DOHH2 (cell line): ENCODE results near the gene FMNL1.

ENCODE experiments used
- H3F3A ChIP-seq: fragments of 200-600 bp; sonication (generic), shearing (Covaris generic); 2 replicates; pipeline ENCODE4 v1.6.0; 2016; ENCODE audit warnings: antibody characterized with exemption, mild to moderate bottlenecking; ENCODE audit not compliant: control insufficient read depth, insufficient read depth
- H3K27ac ChIP-seq: fragments of 200-600 bp; sonication (generic); 2 replicates; pipeline ENCODE4 v1.5.1; 2014; ENCODE audit warnings: low read depth, mild to moderate bottlenecking, low read length, moderate library complexity
- H3K27me3 ChIP-seq: fragments of 200-600 bp; sonication (generic); 2 replicates; pipeline ENCODE4 v1.6.1; 2014; ENCODE audit warnings: mild to moderate bottlenecking, low read length, mixed read lengths; ENCODE audit not compliant: control insufficient read depth
- H3K36me3 ChIP-seq: fragments of 200-600 bp; sonication (generic); 2 replicates; pipeline ENCODE4 v1.6.1; 2014; ENCODE audit warnings: mild to moderate bottlenecking, low read length, moderate library complexity, mixed read lengths; ENCODE audit not compliant: control insufficient read depth
- H3K4me1 ChIP-seq: fragments of 200-600 bp; sonication (generic); 2 replicates; pipeline ENCODE4 v1.6.1; 2014; ENCODE audit warnings: mild to moderate bottlenecking, low read length, mixed read lengths; ENCODE audit not compliant: control insufficient read depth
- H3K4me2 ChIP-seq: fragments of 200-600 bp; sonication (generic); 2 replicates; pipeline ENCODE4 v1.6.0; 2014; ENCODE audit warnings: mild to moderate bottlenecking, low read length, moderate library complexity
- H3K4me3 ChIP-seq: fragments of 200-600 bp; sonication (generic); 2 replicates; pipeline ENCODE4 v1.5.1; 2014; ENCODE audit warnings: mild to moderate bottlenecking, low read length, mixed read lengths
- H3K79me2 ChIP-seq: fragments of 200-600 bp; sonication (generic); 2 replicates; pipeline ENCODE4 v1.6.1; 2014; ENCODE audit warnings: mild to moderate bottlenecking, low read length, mixed read lengths; ENCODE audit not compliant: control insufficient read depth
- H3K9me2 ChIP-seq: fragments of 200-600 bp; sonication (generic); replicated peaks from 2 replicates; pipeline ENCODE4 v1.6.1; 2014; ENCODE audit warnings: mild to moderate bottlenecking, low read length, mixed read lengths; ENCODE audit not compliant: control insufficient read depth
- H3K9me3 ChIP-seq: fragments of 200-600 bp; sonication (generic); 2 replicates; pipeline ENCODE4 v1.6.1; 2014; ENCODE audit warnings: antibody characterized with exemption, low read length, mixed read lengths; ENCODE audit not compliant: control insufficient read depth, insufficient read depth
- H4K20me1 ChIP-seq: fragments of 200-600 bp; sonication (generic); 2 replicates; pipeline ENCODE4 v1.6.0; 2014; ENCODE audit warnings: low read depth, mild to moderate bottlenecking, antibody characterized with exemption, low read length, moderate library complexity; ENCODE audit not compliant: control insufficient read depth, insufficient read depth
- CTCF ChIP-seq: fragments of 200-600 bp; sonication (generic); IDR thresholded peaks from one replicate; pipeline ENCODE4 v1.5.1; 2014; ENCODE audit warnings: antibody characterized with exemption, mild to moderate bottlenecking, low read depth, low read length; ENCODE audit not compliant: poor library complexity, severe bottlenecking
- EZH2phosphoT487 ChIP-seq: fragments of 200-600 bp; sonication (generic); IDR thresholded peaks from 2 replicates; pipeline ENCODE4 v1.6.1; 2017; ENCODE audit warnings: borderline replicate concordance, mild to moderate bottlenecking, antibody characterized with exemption, low read length, moderate library complexity, mixed read lengths

FMNL1 gene

GRCh38 chr17:45225051-45225700 is 3.5 kb downstream of the FMNL1 start:
- Histone ChIP-seq H3K4me2 (peak overlapping the region; percentile 86), H3K27ac (peak overlapping the region; percentile 88), H3K4me1 (peaks cover 82% of the 10 kb centered on the region), H3K4me3 (peak overlapping the region; percentile 95), H3K27me3 (peaks cover 6% of the 10 kb centered on the region; the same call in 1 of the 2 replicates), H3K79me2 (peaks cover 75% of the 10 kb centered on the region), H3K36me3 (no peaks in the 10 kb centered on the region), H3K9me2 (no peaks in the 10 kb centered on the region), H4K20me1 (no peaks in the 10 kb centered on the region), H3F3A (peaks cover 20% of the 10 kb centered on the region), H3K9me3 (no peaks in the 10 kb centered on the region)
- no peak for TF ChIP-seq CTCF
- no peak for TF ChIP-seq EZH2phosphoT487

- peaks cover 78% of the 10 kb centered on the region for H3K4me1 ChIP-seq
- H3K27me3 ChIP-seq, result peaks cover 3% of the 10 kb centered on the region; the same call in 1 of the 2 replicates
- peak overlapping the region; percentile 95 for H3K4me3 ChIP-seq
- peaks cover 12% of the 10 kb centered on the region; the same call in 1 of the 2 replicates for H3F3A ChIP-seq
- H4K20me1 ChIP-seq, result no peaks in the 10 kb centered on the region
- H3K36me3 ChIP-seq, result no peaks in the 10 kb centered on the region
- peak overlapping the region; percentile 86 for H3K4me2 ChIP-seq
- no peaks in the 10 kb centered on the region for H3K9me2 ChIP-seq
- peak overlapping the region; percentile 88 for H3K27ac ChIP-seq
- H3K79me2 ChIP-seq, result peaks cover 75% of the 10 kb centered on the region
- TF ChIP-seq CTCF, result no peak
- no peak for TF ChIP-seq EZH2phosphoT487
- no peaks in the 10 kb centered on the region for H3K9me3 ChIP-seq
Measured at GRCh38 chr17:45225964-45226530, 4.4 kb downstream of the FMNL1 start.

- no peaks in the 10 kb centered on the region for H3K9me3 ChIP-seq
- H3F3A ChIP-seq, result peaks cover 9% of the 10 kb centered on the region; the same call in 1 of the 2 replicates
- TF ChIP-seq EZH2phosphoT487 (no peak), CTCF (no peak)
- no peaks in the 10 kb centered on the region for H3K27me3 ChIP-seq
- H3K79me2 ChIP-seq, result peaks cover 75% of the 10 kb centered on the region
- H3K4me3 ChIP-seq, result peak overlapping the region; percentile 95
- peak overlapping the region; percentile 86 for H3K4me2 ChIP-seq
- no peaks in the 10 kb centered on the region for H4K20me1 ChIP-seq
- H3K36me3 ChIP-seq, result no peaks in the 10 kb centered on the region
- peaks cover 75% of the 10 kb centered on the region for H3K4me1 ChIP-seq
- peak overlapping the region; percentile 88 for H3K27ac ChIP-seq
- H3K9me2 ChIP-seq, result no peaks in the 10 kb centered on the region
Measured at GRCh38 chr17:45226576-45226975, 4.9 kb downstream of the FMNL1 start.
